KMS-11 (cell line): Measurements from ENCODE around the gene GC.

Experiments
- H2AFZ ChIP-seq: fragments of 200-600 bp; sonication (generic); 2 replicates; pipeline ENCODE4 v1.6.1; 2016; ENCODE audit warnings: antibody characterized with exemption, mixed run types, low read depth
- H3K27ac ChIP-seq: fragments of 200-600 bp; sonication (generic); 2 replicates; pipeline ENCODE4 v1.6.1; 2016; ENCODE audit warnings: mild to moderate bottlenecking, mixed run types
- H3K27me3 ChIP-seq: fragments of 200-600 bp; sonication (generic); 2 replicates; pipeline ENCODE4 v1.6.1; 2017; ENCODE audit warnings: mild to moderate bottlenecking, low read depth, mixed run types, moderate library complexity; ENCODE audit not compliant: insufficient read depth
- H3K36me3 ChIP-seq: fragments of 200-600 bp; sonication (generic); 2 replicates; pipeline ENCODE4 v1.6.1; 2017; ENCODE audit warnings: mild to moderate bottlenecking, mixed run types; ENCODE audit not compliant: insufficient read depth
- H3K4me1 ChIP-seq: fragments of 200-600 bp; sonication (generic); 2 replicates; pipeline ENCODE4 v1.6.1; 2016; ENCODE audit warnings: mild to moderate bottlenecking, low read depth, mixed run types; ENCODE audit not compliant: poor library complexity, severe bottlenecking
- H3K4me2 ChIP-seq: fragments of 200-600 bp; sonication (generic); 2 replicates; pipeline ENCODE4 v1.7.0; 2016; ENCODE audit warnings: mild to moderate bottlenecking, mixed run types
- H3K4me3 ChIP-seq: fragments of 200-600 bp; sonication (generic); IDR thresholded peaks from 2 replicates; pipeline ENCODE4 v1.6.1; 2017; ENCODE audit warnings: low read depth, low read length, mixed read lengths; ENCODE audit not compliant: insufficient read depth
- H3K79me2 ChIP-seq: fragments of 200-600 bp; sonication (generic); 2 replicates; pipeline ENCODE4 v1.6.1; 2016; ENCODE audit warnings: low read depth, mixed run types; ENCODE audit not compliant: insufficient read depth
- H3K9ac ChIP-seq: fragments of 200-600 bp; sonication (generic); 2 replicates; pipeline ENCODE4 v1.6.1; 2016; ENCODE audit warnings: mild to moderate bottlenecking, mixed run types
- H4K20me1 ChIP-seq: fragments of 200-600 bp; sonication (generic); 2 replicates; pipeline ENCODE4 v1.6.1; 2016; ENCODE audit warnings: mild to moderate bottlenecking, mixed run types; ENCODE audit not compliant: insufficient read depth
- TF ChIP-seq, protein P1 (sequence below): fragments of 200-600 bp; sonication (generic); conservative IDR thresholded peaks from 2 replicates; pipeline ENCODE4 v1.6.1; 2017; ENCODE audit warnings: low read depth, mild to moderate bottlenecking, antibody characterized with exemption, low read length, moderate library complexity, mixed read lengths

The GC gene

GRCh38 chr4:71711044-71711984 lies 72.6 kb downstream of the GC start:
- Histone ChIP-seq H4K20me1 (no peaks in the 10 kb centered on the region), H3K4me1 (peaks cover 13% of the 10 kb centered on the region), H3K4me3 (no peak overlapping the region), H3K4me2 (no peak overlapping the region), H3K36me3 (no peaks in the 10 kb centered on the region), H3K27ac (no peak overlapping the region), H3K27me3 (no peaks in the 10 kb centered on the region), H3K9ac (no peak overlapping the region), H2AFZ (no peak overlapping the region), H3K79me2 (no peaks in the 10 kb centered on the region)
- TF ChIP-seq, protein P1, sequence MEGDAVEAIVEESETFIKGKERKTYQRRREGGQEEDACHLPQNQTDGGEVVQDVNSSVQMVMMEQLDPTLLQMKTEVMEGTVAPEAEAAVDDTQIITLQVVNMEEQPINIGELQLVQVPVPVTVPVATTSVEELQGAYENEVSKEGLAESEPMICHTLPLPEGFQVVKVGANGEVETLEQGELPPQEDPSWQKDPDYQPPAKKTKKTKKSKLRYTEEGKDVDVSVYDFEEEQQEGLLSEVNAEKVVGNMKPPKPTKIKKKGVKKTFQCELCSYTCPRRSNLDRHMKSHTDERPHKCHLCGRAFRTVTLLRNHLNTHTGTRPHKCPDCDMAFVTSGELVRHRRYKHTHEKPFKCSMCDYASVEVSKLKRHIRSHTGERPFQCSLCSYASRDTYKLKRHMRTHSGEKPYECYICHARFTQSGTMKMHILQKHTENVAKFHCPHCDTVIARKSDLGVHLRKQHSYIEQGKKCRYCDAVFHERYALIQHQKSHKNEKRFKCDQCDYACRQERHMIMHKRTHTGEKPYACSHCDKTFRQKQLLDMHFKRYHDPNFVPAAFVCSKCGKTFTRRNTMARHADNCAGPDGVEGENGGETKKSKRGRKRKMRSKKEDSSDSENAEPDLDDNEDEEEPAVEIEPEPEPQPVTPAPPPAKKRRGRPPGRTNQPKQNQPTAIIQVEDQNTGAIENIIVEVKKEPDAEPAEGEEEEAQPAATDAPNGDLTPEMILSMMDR = no peak

DNA sequence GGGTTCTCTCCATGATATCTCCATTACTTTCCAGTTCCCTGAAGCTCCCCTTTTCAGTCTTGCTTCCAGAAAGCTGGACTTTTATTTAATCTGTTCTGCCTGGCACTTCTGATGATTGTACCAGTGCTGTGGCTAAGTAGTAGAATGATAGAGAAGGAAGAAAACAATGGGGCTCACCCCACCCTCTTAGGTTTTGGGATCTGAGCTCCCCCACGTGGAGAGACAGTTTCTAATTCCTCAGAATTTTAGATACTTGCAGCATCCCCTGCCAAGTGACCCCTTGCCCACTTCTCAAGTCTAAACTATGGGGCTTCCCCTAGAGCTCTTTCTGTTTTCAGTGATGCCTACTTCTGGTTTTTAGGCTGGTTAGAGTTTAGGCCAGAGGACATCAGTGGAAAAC lies 73.9 kb downstream of the GC start:
- H2AFZ ChIP-seq = no peak overlapping the region

GRCh38 chr4:71698141-71698540 lies 85.7 kb downstream of the GC start:
- TF ChIP-seq, protein P1 = no peak
- no peaks in the 10 kb centered on the region for H3K36me3 ChIP-seq
- no peaks in the 10 kb centered on the region for H3K27me3 ChIP-seq
- H2AFZ ChIP-seq = no peak overlapping the region
- H3K27ac ChIP-seq = no peak overlapping the region
- no peak overlapping the region for H3K4me3 ChIP-seq
- no peak overlapping the region for H3K9ac ChIP-seq
- H4K20me1 ChIP-seq = no peaks in the 10 kb centered on the region
- H3K4me1 ChIP-seq = no peaks in the 10 kb centered on the region
- no peak overlapping the region for H3K4me2 ChIP-seq
- H3K79me2 ChIP-seq = no peaks in the 10 kb centered on the region

More for the DNA sequence above, 73.9 kb downstream of the GC start:
- Histone ChIP-seq H3K4me3 (no peak overlapping the region), H3K4me1 (peaks cover 13% of the 10 kb centered on the region), H3K36me3 (no peaks in the 10 kb centered on the region), H3K9ac (no peak overlapping the region), H3K27ac (no peak overlapping the region), H3K27me3 (no peaks in the 10 kb centered on the region), H3K79me2 (no peaks in the 10 kb centered on the region), H3K4me2 (no peak overlapping the region), H4K20me1 (no peaks in the 10 kb centered on the region)
- TF ChIP-seq, protein P1 = peak; percentile 45

GRCh38 chr4:71697031-71697430 lies 86.8 kb downstream of the GC start:
- no peaks in the 10 kb centered on the region for H4K20me1 ChIP-seq
- no peak overlapping the region for H3K4me3 ChIP-seq
- TF ChIP-seq, protein P1 = no peak
- no peaks in the 10 kb centered on the region for H3K36me3 ChIP-seq
- H3K9ac ChIP-seq = no peak overlapping the region
- H3K27ac ChIP-seq = no peak overlapping the region
- no peak overlapping the region for H3K4me2 ChIP-seq
- H3K4me1 ChIP-seq = no peaks in the 10 kb centered on the region
- H3K79me2 ChIP-seq = no peaks in the 10 kb centered on the region
- H2AFZ ChIP-seq = no peak overlapping the region
- no peaks in the 10 kb centered on the region for H3K27me3 ChIP-seq
